Kidney epithelial cell (primary cell): ENCODE data around the gene UTF1. TPM values are rescaled to one million over a fixed set of nuclear protein-coding genes. Genes with fewer than 3 reads are reported as not detected.

ENCODE experiments used
- DNase-seq: peaks from one replicate; pipeline ENCODE4 v3.0.0-alpha.2; 2010; ENCODE audit warnings: low read depth
- H3K27me3 ChIP-seq: 2 replicates; pipeline ENCODE4 v1.6.0; 2011; ENCODE audit warnings: low read length; ENCODE audit not compliant: control insufficient read depth, insufficient read depth
- H3K36me3 ChIP-seq: 2 replicates; pipeline ENCODE4 v1.5.1; 2011; ENCODE audit warnings: low read length; ENCODE audit not compliant: control insufficient read depth, insufficient read depth
- H3K4me3 ChIP-seq: 2 replicates; pipeline ENCODE4 v1.5.1; 2011; ENCODE audit warnings: low read depth, mild to moderate bottlenecking, control low read depth, low read length
- total RNA-seq: library from RNA; depleted of rRNA; stranded (reverse); fragments of >200 nt; gene quantifications from 2 replicates; pipeline ENCODE4 v1.2.3, GENCODE V29; 2015
- TF ChIP-seq, protein P1 (sequence below): IDR thresholded peaks from 2 replicates; pipeline ENCODE4 v1.5.1; 2011; ENCODE audit warnings: mild to moderate bottlenecking, moderate library complexity, low read length, control low read depth, inconsistent platforms; ENCODE audit not compliant: insufficient read depth, poor library complexity, severe bottlenecking

Gene UTF1
- total RNA-seq, 1 donor from 2014 or later, result not detected

DNA sequence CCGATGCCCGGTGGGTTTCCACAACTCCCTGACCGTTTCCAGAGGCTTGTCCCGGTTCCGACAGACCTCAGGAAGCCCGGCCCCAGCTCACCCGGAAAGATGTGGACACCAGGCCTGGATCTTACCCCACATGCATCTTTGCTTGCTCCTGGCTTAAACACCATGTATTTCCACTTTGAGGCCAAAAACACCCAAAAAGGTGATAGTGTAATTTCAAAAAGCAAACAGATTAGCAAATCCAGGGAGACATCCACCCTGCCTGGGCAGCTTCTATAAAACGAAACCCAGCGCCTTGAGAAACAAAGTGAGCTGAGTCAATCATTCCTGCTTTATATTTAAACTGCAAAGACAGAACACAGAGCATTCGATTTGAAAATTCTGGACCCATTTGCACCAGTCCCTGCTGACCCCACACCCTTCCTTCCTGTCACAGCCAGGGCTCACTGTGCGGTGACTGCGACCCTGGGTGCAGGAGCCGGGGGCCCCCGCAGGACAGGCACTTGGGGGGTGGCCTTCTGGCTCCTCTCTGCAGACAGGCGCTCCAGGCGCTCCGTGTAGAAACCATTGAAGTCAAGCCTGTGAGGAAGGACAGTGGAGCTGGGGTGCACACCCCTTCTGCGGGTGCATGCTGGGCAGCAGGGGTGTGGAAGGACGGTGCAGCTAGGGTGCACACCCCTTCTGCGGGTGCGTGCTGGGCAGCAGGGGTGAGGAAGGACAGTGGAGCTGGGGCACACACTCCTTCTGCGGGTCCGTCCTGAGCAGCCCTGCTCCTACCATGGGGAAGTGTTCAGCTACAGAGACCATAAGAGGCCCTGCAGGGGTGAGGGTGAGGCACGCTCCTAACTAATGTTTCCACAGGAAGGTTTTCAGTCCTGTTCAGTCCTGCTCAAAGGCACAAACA is 49.6 kb downstream of the UTF1 start:
- Histone ChIP-seq H3K27me3 (peaks cover 12% of the 10 kb centered on the region), H3K4me3 (no peak overlapping the region), H3K36me3 (peaks cover 3% of the 10 kb centered on the region)
- no peak for DNase-seq
- TF ChIP-seq, protein P1, sequence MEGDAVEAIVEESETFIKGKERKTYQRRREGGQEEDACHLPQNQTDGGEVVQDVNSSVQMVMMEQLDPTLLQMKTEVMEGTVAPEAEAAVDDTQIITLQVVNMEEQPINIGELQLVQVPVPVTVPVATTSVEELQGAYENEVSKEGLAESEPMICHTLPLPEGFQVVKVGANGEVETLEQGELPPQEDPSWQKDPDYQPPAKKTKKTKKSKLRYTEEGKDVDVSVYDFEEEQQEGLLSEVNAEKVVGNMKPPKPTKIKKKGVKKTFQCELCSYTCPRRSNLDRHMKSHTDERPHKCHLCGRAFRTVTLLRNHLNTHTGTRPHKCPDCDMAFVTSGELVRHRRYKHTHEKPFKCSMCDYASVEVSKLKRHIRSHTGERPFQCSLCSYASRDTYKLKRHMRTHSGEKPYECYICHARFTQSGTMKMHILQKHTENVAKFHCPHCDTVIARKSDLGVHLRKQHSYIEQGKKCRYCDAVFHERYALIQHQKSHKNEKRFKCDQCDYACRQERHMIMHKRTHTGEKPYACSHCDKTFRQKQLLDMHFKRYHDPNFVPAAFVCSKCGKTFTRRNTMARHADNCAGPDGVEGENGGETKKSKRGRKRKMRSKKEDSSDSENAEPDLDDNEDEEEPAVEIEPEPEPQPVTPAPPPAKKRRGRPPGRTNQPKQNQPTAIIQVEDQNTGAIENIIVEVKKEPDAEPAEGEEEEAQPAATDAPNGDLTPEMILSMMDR, result no peak

DNA sequence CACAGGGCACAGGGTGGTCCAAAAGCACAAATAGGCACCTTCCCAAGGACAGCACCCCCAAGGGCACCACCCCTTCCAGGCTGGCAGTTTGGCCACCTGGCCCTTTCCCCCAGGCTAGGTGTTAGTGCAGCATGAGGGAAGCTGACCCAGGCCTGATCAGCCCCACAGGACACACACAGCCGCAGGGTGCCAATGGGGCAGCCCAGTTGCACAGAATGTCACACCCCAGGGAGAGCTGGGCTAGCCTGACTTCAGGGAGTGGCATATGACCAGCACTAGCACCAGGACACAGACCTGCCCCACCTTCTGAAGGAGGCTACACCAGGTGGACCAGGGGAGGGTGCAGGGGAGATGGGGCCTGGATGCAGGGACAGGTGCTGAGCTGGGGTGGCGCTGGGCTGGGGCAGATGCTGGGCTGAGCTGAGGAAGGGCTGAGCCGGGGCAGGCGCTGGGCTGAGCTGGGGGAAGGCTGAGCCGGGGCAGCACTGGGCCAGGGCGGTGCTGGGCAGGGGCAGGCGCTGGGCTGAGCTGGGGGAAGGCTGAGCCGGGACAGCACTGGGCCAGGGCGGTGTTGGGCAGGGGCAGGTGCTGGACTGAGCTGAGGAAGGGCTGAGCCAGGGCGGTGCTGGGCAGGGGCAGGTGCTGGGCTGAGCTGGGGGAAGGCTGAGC is 50.5 kb downstream of the UTF1 start:
- H3K4me3 ChIP-seq, result no peak overlapping the region
- TF ChIP-seq, protein P1, result no peak
- DNase-seq, result no peak
- H3K36me3 ChIP-seq, result peaks cover 5% of the 10 kb centered on the region
- H3K27me3 ChIP-seq, result peaks cover 8% of the 10 kb centered on the region

DNA sequence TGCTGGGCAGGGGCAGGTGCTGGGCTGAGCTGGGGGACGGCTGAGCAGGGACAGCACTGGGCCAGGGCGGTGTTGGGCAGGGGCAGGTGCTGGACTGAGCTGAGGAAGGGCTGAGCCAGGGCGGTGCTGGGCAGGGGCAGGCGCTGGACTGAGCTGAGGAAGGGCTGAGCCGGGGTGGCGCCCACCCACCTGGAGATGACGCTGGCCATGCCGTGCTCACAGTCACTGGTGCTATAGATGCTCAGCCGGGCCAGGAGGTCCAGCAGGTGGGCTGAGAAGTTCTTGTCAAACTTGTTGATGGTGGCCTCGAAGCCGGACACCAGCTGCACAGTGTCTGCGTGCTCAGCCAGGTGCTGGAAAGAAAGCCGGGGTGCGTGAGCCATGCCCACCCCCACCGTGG is 51.1 kb downstream of the UTF1 start:
- no peak overlapping the region for H3K4me3 ChIP-seq
- TF ChIP-seq, protein P1, result no peak
- peaks cover 6% of the 10 kb centered on the region for H3K36me3 ChIP-seq
- DNase-seq, result no peak
- H3K27me3 ChIP-seq, result peaks cover 4% of the 10 kb centered on the region

Other genes starting within 250 kb of the UTF1 start
- not detected in 2 replicates for gene ADGRA1, start 142.3 kb upstream of the UTF1 start, total RNA-seq
- gene KNDC1, start 70.0 kb upstream of the UTF1 start, total RNA-seq, result 0.13 and 0.27 TPM in 2 replicates
- not detected in 2 replicates for gene VENTX, start 7.6 kb downstream of the UTF1 start, total RNA-seq
- 78.4 and 123 TPM in 2 replicates for gene ADAM8, start 46.7 kb downstream of the UTF1 start, total RNA-seq
- 55.6 and 65.5 TPM in 2 replicates for gene TUBGCP2, start 78.7 kb downstream of the UTF1 start, total RNA-seq
- gene ZNF511, start 78.7 kb downstream of the UTF1 start, total RNA-seq, result 20.3 and 45.7 TPM in 2 replicates
- 0.96 TPM in 1 of 2 replicates, not detected in the other for gene CALY, start 106.7 kb downstream of the UTF1 start, total RNA-seq
- gene PRAP1, start 117.2 kb downstream of the UTF1 start, total RNA-seq, result not detected in 2 replicates
- gene FUOM, start 127.8 kb downstream of the UTF1 start, total RNA-seq, result 47.0 and 58.8 TPM in 2 replicates
- 106 and 127 TPM in 2 replicates for gene ECHS1, start 143.1 kb downstream of the UTF1 start, total RNA-seq
- 4.3 and 6.4 TPM in 2 replicates for gene PAOX, start 149.0 kb downstream of the UTF1 start, total RNA-seq
- 26.7 and 40.3 TPM in 2 replicates for gene MTG1, start 163.9 kb downstream of the UTF1 start, total RNA-seq
- gene SPRN, start 194.4 kb downstream of the UTF1 start, total RNA-seq, result 0.55 and 2.1 TPM in 2 replicates
- gene SCART1, start 223.7 kb downstream of the UTF1 start, total RNA-seq, result 0.14 TPM in 1 of 2 replicates, not detected in the other